ENCODE measurements around the gene SLC44A3.
A peak's percentile ranks its signal among the peaks of the same experiment; 100 is the strongest.
"Not testable (repeated sequence)": the region's sequence is repeated elsewhere in the genome, so short reads cannot be mapped to it uniquely, and the experiment has no call there.

Gene SLC44A3

GRCh38 chr1:94803106-94803505 lies 17.1 kb upstream of the SLC44A3 start:
- DNase-seq: no peak

- DNase-seq: no peak
Measured at GRCh38 chr1:94803517-94804441, 16.4 kb upstream of the SLC44A3 start.

- no peak for DNase-seq
Measured at GRCh38 chr1:94804442-94804837, 15.7 kb upstream of the SLC44A3 start.

- peak; percentile 40 for DNase-seq
Measured at GRCh38 chr1:94805912-94806311, 14.2 kb upstream of the SLC44A3 start.

DNA sequence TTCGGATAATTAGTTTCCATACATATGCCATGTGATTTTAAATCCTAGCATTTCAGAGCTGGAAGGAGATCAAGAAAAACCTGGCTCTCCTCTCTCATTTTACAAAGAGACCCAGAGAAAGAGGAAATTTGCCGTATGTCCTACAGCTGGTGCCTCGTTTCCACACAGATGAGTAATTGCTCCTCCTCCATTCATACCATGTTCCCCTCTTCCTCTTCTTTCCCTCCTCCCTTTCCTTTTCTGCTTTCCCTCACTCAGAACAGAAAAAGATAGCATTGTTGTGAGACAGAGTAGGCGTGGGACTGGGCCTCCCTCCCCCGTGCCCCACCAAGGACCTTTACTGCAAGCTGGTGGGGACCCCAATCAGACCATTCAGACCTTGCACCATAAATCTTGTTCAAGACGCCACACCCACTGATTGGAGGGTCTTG lies 13.7 kb upstream of the SLC44A3 start:
- no peak for DNase-seq

GRCh38 chr1:94807742-94808491 lies 12.2 kb upstream of the SLC44A3 start:
- DNase-seq: no peak

DNA sequence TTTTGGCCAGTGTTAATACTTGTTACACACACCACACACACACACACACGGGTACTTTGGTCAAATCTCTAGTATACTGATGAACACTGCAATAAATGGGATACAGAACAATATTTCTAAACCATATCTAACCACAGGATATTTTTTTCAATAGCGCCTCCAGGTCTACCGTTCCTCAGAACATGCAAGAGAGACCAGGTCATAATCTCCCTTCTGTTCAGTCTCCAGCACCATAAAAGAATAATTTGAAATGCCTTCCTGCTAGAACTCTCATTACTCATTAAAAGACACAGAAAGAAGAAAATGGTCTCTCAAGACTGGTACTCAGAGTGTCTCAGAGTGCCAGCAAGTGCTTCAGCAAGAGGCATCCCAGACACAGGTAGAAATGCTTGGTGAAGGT lies 11.5 kb upstream of the SLC44A3 start:
- no peak for DNase-seq

GRCh38 chr1:94812985-94813384 lies 7.2 kb upstream of the SLC44A3 start:
- no peak for DNase-seq

- no peak for DNase-seq
Measured at GRCh38 chr1:94816030-94816429, 4.1 kb upstream of the SLC44A3 start.

GRCh38 chr1:94817712-94818111 lies 2.4 kb upstream of the SLC44A3 start:
- no peak for DNase-seq

GRCh38 chr1:94819238-94819944 lies 766 bp upstream of the SLC44A3 start:
- DNase-seq: no peak

DNA sequence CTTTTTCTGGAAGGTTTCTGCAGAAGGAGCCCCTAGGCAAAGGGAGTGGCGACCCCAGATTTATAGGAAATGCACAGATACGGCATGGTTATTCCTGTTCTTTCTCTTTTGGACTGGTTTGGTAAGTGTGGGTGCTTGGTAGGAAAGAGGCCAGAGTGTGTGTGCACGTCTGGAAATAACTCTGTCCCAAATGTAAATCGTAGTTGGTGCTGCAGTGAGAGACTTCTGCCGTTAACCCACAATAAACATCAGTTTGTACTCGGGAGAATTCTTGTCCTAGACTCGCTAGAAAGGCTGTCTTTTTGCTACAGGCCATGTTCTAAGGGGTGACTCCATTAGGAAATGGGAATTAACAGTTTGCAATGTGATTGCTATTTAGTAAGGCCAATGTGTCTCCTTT lies 779 bp downstream of the SLC44A3 start:
- no peak for DNase-seq

DNA sequence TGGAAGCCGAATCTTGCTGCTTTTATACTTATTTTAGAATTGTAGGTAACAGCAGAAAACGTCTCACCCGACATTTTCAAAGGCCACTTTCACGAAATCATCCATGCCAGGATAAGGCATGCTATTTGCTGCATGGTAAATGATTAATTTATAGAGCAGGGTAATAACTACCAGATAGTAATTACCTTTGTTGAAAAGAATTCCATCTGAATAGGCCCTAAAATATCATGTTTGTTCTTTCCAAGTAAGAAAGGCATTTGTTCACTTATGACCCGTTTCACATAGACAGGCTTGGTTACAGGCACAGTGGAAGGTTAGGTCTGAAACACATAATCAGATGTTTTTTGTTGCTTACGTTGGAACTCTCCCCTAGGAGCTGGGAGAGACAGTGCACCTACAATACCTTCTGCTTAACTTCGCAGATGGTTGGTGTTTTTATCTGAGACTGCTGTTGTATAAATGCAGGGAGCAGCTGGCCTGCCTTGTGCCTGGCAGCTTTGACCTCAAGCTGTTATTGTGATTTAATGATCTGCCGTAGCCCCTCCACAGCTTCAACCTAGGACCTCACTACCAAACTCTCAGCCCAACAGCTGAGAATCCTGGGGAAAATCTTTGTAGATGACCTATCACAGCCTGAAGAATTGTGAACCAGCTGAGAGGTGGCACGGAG lies 1.6 kb downstream of the SLC44A3 start:
- DNase-seq: no peak

GRCh38 chr1:94823116-94823515 lies 3.0 kb downstream of the SLC44A3 start:
- no peak for DNase-seq

DNA sequence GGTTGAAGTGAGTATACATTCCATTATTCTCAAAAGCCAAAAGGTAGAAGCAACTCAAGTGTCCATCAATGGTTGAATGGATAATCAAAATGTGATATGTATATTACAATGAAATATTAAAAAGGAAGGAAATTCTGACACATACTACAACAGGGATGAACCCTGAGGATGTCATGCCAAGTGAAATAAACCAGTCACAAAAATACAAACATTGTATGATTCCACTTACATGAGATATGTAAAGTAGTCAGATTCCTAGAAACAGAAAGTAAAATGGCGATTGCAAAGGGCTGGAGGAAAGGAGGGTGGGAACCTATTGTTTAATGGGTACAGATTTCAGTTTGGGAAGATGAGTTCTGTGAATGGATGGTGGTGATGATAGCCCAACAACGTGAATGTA lies 5.8 kb downstream of the SLC44A3 start:
- no peak for DNase-seq

DNA sequence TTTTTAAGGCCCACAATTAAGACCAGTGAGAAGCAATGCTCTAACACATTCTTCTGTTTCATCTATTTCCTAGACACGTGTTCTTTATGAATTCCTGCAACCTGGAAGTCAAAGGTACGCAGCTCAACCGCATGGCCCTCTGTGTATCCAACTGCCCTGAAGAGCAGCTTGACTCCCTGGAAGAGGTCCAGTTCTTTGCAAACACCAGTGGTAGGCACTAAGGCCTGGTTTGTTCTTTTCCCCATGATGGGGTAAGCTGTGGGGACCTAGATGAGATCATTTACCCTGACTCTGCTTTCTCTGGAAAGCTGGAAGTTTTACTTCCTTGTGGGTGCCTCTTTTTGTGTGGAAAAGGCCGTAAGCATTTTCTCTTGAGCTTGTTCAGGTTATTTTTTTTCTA lies 7.3 kb downstream of the SLC44A3 start:
- DNase-seq: no peak

GRCh38 chr1:94828251-94828650 lies 8.1 kb downstream of the SLC44A3 start:
- no peak for DNase-seq

DNA sequence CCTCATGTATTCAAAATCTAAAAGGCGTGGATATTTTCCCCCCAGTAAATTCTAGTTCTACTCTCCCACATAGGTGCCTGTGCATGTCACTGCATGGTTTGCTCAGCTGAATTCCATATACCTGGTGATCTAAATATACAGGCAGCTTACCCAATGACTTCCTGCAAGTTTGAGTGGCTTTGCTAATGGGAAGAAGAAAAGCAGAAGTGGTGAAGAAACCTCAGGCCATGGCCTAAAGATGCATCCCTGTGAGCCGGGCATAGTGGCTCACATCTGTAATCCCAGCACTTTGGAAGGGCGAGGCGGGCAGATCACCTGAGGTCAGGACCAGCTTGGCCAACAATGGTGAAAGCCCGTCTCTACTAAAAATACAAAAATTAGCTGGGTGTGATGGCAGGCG lies 11.5 kb downstream of the SLC44A3 start:
- no peak for DNase-seq

DNA sequence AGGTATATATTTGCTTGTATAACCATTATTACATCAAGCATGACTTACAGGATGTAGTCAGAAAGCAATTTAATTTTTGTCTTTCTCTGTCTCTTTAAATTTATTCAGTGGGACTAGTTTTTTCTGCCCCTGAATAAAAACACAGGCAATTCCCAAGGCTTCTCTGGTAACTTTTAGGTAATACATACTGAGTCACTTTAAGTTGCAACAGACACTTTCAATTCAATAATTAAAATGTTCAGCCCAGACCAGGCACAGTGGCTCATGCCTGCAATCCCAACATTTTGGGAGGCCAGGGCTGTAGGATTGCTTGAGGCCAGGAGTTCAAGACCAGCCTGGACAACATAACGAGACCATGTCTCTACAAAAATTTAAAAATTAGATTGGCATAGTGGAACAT lies 12.3 kb downstream of the SLC44A3 start:
- DNase-seq: no peak

DNA sequence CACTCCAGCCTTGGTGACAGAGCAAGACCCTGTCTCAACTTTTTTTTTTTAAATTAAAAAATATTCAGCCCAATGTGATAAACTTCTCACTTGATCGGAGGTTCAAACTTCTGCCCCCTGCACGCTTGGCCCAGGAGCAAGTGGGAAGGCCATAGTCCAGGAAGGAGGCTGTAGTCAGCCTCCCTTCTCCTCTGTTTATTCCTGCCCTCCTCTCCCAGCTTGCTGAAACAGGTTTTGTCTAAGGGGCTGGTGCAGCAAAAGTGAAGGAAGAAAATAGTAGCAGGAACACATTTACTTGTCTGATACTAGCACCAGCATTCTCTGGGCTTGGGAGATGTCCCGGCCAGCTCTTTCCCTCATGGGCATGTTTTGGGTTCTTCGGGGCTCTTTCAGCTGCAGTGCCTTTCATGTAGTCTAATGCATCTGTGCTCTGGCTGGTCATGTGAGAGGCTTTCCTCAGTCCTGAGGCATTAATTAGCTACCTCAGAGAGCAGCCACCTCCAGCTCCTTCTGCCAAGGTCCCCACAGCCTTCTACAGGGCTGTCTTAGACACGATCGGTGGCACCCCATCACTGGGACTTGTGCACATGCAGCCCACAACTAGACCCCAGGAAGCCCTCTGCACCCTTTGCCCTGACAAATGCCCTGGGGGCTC lies 12.9 kb downstream of the SLC44A3 start:
- no peak for DNase-seq

- no peak for DNase-seq
Measured at GRCh38 chr1:94836891-94837290, 16.7 kb downstream of the SLC44A3 start.

DNA sequence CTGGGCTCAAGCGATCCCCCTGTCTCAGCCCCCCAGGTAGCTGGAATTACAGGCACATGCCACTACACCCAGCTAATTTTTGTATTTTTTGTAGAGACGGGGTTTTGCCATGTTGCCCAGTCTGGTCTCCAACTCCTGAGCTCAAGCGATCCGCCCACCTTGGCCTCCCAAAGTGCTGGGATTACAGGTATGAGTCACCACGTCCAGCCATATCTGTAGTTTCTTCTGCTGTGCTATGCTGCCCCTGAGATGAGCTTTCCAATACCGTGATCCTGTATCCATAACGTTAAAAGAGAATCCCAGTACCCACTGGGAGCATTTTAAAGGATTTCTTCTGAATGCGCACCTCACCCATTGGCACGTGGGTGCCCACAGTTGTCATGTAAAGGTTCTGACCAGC lies 20.2 kb downstream of the SLC44A3 start:
- not testable (repeated sequence) for DNase-seq

All from activated naive CD4-positive, alpha-beta T cell treated with anti-CD3 and anti-CD28 coated beads, Interleukin-2, amount 50 U/mL, for 16 hours (primary cell).